ENCODE measurements around the gene NFASC. TPM values are rescaled to one million over a fixed set of nuclear protein-coding genes. Genes with fewer than 3 reads are reported as not detected.
A peak's percentile ranks its signal among the peaks of the same experiment; 100 is the strongest.

The NFASC gene
- total RNA-seq, 4 donors from 2014 or later, result 6.3 to 15.1 (median 11.7) TPM

- Histone ChIP-seq H3K27me3 (no peaks in the 10 kb centered on the region), H3K4me1 (no peaks in the 10 kb centered on the region), H3K4me3 (no peak overlapping the region), H3K36me3 (peaks cover 0 to 55% (median 0%) of the 10 kb centered on the region in 3 donors), H3K9me3 (no peaks in the 10 kb centered on the region), H3K27ac (no peak overlapping the region)
- intact Hi-C loops (cut with DNase I), result no loop called here
- TF ChIP-seq CTCF (IDR thresholded peaks at IDR 0.05) (no peak), POLR2A (IDR thresholded peaks at IDR 0.05) (no peak)
- WGBS, 2 donors, result 90 to 92% methylated on average over 3 to 10 of the region's 18 CpGs
- DNase-seq, result no peak
Observed at GRCh38 chr1:204979306-204979705, 108.6 kb downstream of the NFASC start.

- H3K36me3 ChIP-seq, result peaks cover 0 to 51% (median 0%) of the 10 kb centered on the region in 3 donors
- H3K4me1 ChIP-seq, result no peaks in the 10 kb centered on the region
- H3K27me3 ChIP-seq, result no peaks in the 10 kb centered on the region
- no peak for DNase-seq
- H3K27ac ChIP-seq, result no peak overlapping the region
- WGBS, 2 donors, result 87% methylated on average over 4 to 10 of the region's 10 CpGs
- intact Hi-C loops (cut with DNase I), result no loop called here
- no peaks in the 10 kb centered on the region for H3K9me3 ChIP-seq
- no peak overlapping the region for H3K4me3 ChIP-seq
- TF ChIP-seq POLR2A (IDR thresholded peaks at IDR 0.05) (no peak), CTCF (IDR thresholded peaks at IDR 0.05) (no peak)
Observed at GRCh38 chr1:204979891-204980649, 109.4 kb downstream of the NFASC start.

- Histone ChIP-seq H3K4me3 (no peak overlapping the region), H3K4me1 (no peaks in the 10 kb centered on the region), H3K36me3 (peaks cover 0 to 53% (median 0%) of the 10 kb centered on the region in 3 donors), H3K27me3 (no peaks in the 10 kb centered on the region), H3K27ac (peak overlapping the region in 1 of 4 donors; percentile 21), H3K9me3 (no peaks in the 10 kb centered on the region)
- intact Hi-C loops (cut with DNase I), result no loop called here
- no peak for DNase-seq
- WGBS, 2 donors, result 49 to 79% methylated on average over 3 of the region's 3 CpGs
- TF ChIP-seq CTCF (IDR thresholded peaks at IDR 0.05), result no peak
- TF ChIP-seq POLR2A (IDR thresholded peaks at IDR 0.05), result no peak
Observed at GRCh38 chr1:204980840-204981405, 110.3 kb downstream of the NFASC start.

GRCh38 chr1:204983136-204983535, 112.5 kb downstream of the NFASC start:
- 64 to 65% methylated on average over 8 to 11 of the region's 11 CpGs for WGBS, 2 donors

More at GRCh38 chr1:204983136-204983535, 112.5 kb downstream of the NFASC start:
- no peak for DNase-seq
- TF ChIP-seq CTCF (IDR thresholded peaks at IDR 0.05) (no peak), POLR2A (IDR thresholded peaks at IDR 0.05) (no peak)
- Histone ChIP-seq H3K4me1 (no peaks in the 10 kb centered on the region), H3K4me3 (no peak overlapping the region), H3K36me3 (peaks cover 0 to 51% (median 0%) of the 10 kb centered on the region in 3 donors), H3K27ac (no peak overlapping the region), H3K27me3 (peaks cover 0 to 7% (median 0%) of the 10 kb centered on the region in 4 donors), H3K9me3 (no peaks in the 10 kb centered on the region)
- intact Hi-C loops (cut with DNase I), result no loop called here
